ENCODE results near the gene PHF5A.

- TF ChIP-seq, protein P1, sequence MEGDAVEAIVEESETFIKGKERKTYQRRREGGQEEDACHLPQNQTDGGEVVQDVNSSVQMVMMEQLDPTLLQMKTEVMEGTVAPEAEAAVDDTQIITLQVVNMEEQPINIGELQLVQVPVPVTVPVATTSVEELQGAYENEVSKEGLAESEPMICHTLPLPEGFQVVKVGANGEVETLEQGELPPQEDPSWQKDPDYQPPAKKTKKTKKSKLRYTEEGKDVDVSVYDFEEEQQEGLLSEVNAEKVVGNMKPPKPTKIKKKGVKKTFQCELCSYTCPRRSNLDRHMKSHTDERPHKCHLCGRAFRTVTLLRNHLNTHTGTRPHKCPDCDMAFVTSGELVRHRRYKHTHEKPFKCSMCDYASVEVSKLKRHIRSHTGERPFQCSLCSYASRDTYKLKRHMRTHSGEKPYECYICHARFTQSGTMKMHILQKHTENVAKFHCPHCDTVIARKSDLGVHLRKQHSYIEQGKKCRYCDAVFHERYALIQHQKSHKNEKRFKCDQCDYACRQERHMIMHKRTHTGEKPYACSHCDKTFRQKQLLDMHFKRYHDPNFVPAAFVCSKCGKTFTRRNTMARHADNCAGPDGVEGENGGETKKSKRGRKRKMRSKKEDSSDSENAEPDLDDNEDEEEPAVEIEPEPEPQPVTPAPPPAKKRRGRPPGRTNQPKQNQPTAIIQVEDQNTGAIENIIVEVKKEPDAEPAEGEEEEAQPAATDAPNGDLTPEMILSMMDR (IDR thresholded peaks at IDR 0.05): peak; percentile 39
- TF ChIP-seq EZH2 (IDR thresholded peaks at IDR 0.05; ENCODE audit: borderline replicate concordance, insufficient read depth, low read depth, low read length, poor library complexity, severe bottlenecking): no peak
Observed at GRCh38 chr22:41518048-41518347, 49.5 kb upstream of the PHF5A start.
